GM19328 (cell line): ENCODE measurements around the gene CDH20.

ENCODE experiments used
- ATAC-seq: cut with Tn5 transposase; IDR thresholded peaks from one replicate; pipeline ENCODE4 v1.9.1; 2021; ENCODE audit warnings: mild to moderate bottlenecking, moderate library complexity; ENCODE audit not compliant: unreplicated experiment

CDH20 gene

GRCh38 chr18:61528961-61529360, 195.7 kb downstream of the CDH20 start:
- ATAC-seq: no peak

DNA sequence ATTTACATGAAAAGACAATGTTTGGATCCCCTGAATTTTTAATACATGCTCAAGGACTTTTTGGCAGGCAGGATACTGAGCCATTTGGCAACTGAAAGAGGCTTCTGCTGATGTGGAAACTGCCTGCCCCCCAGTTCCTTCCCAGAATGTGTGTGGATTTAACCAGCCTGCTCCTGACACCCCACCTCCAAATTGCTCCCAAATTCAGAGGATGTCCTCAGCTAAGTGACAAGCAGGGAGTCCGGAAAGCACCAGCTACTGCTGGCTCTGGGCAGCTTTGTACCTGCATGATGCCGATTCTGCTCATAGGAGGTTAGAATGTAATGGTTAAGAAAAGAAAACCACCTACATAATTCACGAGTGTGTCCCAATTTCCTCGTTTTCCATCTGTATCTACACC, 197.5 kb downstream of the CDH20 start:
- ATAC-seq: no peak

- ATAC-seq: no peak
These were observed 198.0 kb downstream of the CDH20 start for GRCh38 chr18:61531182-61531581.

GRCh38 chr18:61531891-61532290, 198.7 kb downstream of the CDH20 start:
- ATAC-seq: no peak

- no peak for ATAC-seq
These were observed 202.2 kb downstream of the CDH20 start for GRCh38 chr18:61535401-61535800.

DNA sequence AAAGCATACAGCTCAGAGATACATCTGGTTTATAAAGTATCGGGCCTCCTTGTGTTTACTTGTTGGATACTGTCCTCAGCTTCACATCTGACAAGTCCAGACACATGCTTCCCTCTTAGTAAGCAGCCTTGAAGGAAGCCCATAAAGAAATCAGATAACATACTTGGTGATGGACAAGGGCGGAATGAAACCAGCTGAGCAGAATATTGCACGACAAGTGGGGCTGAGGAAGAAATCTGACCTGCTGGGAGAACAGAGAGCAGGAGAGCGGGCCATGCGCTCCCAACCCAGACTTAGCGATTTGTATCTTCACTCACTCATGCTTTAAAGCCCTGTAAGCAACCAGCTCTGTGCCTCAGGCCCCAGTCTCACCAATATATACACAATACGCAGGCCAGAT, 208.4 kb downstream of the CDH20 start:
- no peak for ATAC-seq

- ATAC-seq: no peak
These were observed 209.4 kb downstream of the CDH20 start for GRCh38 chr18:61542596-61542995.

- ATAC-seq: no peak
These were observed 210.3 kb downstream of the CDH20 start for GRCh38 chr18:61543518-61543917.

GRCh38 chr18:61544178-61544577, 210.9 kb downstream of the CDH20 start:
- ATAC-seq: no peak

- no peak for ATAC-seq
These were observed 212.3 kb downstream of the CDH20 start for GRCh38 chr18:61545281-61546245.

GRCh38 chr18:61546590-61546989, 213.4 kb downstream of the CDH20 start:
- no peak for ATAC-seq

DNA sequence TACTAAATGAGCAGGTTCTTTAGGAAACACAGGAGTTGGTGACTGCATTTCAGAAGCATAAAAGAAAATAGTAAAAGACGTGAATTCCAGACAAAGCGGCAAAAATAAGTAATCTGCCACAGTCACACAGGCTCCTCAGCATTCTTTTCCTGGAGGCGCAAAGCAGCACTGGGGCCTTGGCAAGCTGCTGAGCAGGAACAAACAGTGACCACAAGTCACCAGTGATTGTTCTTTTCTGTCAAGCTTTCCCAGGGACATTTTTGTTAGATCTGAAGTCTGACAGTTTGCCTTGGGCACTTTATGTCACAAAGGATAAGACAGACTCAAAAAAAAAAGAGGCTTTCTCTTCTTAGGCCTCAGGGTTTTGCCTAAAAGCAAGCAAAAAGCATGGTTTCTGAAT, 216.2 kb downstream of the CDH20 start:
- ATAC-seq: no peak

- ATAC-seq: no peak
These were observed 216.7 kb downstream of the CDH20 start for GRCh38 chr18:61549889-61550288.

GRCh38 chr18:61551586-61551985, 218.4 kb downstream of the CDH20 start:
- ATAC-seq: peak; percentile 74

DNA sequence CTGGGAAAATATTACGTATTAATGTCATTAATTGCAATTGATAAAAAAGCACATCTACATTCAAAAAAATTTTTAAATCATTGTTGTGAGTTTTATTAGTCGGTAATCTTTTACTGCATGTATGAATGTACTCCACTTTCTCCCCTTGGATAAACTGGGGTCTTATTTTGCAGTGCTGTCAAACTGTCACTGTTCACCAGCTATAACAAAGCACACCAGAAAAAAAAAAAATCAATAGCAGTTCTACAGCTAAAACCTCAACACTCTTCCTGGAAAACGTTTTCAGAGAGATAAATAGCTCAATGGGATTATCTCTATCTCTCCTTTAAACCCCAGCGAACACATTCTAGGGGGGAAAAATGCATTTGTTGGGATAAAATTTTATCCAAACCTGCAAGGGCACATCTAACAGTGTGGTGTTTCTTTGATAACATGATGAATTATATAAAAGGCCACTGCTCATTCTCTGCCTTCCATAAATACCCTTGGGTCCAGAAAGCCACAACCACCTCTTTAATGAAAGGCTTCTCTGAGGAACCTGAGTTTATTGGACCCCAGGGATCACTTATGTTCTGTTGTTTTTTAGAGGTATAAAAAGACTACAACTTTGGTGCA, 219.9 kb downstream of the CDH20 start:
- ATAC-seq: no peak

- ATAC-seq: no peak
These were observed 221.0 kb downstream of the CDH20 start for GRCh38 chr18:61554117-61554776.

DNA sequence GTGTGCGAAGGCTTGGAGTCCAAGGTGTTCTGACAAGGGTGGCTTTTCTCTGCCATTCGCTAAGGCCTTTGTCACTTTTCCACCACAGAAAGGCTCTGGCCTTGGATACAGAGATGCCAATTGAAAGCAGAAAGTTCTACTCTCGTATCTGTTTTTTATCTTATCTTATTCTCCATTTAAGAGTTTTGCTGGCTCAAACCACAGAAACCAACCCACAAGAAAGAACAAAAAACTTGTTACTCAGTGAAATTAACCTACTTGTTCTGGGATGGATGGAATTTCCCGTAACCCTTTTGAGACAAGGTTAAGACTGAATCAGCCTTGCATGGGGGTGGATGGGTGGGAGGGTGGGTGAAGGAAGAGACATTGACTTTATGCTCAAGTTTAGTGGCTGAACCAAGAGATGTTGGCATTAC, 221.7 kb downstream of the CDH20 start:
- ATAC-seq: no peak

- no peak for ATAC-seq
These were observed 223.1 kb downstream of the CDH20 start for GRCh38 chr18:61556316-61556715.

GRCh38 chr18:61556862-61557261, 223.6 kb downstream of the CDH20 start:
- no peak for ATAC-seq

GRCh38 chr18:61569176-61569892, 236.1 kb downstream of the CDH20 start:
- no peak for ATAC-seq

- no peak for ATAC-seq
These were observed 236.8 kb downstream of the CDH20 start for GRCh38 chr18:61570070-61570469.
